Measurements from ENCODE around the gene LRSAM1. TPM values are rescaled to one million over a fixed set of nuclear protein-coding genes. Genes with fewer than 3 reads are reported as not detected.

LRSAM1 gene
- total RNA-seq, 1 donor from 2014 or later: 27.5 TPM

DNA sequence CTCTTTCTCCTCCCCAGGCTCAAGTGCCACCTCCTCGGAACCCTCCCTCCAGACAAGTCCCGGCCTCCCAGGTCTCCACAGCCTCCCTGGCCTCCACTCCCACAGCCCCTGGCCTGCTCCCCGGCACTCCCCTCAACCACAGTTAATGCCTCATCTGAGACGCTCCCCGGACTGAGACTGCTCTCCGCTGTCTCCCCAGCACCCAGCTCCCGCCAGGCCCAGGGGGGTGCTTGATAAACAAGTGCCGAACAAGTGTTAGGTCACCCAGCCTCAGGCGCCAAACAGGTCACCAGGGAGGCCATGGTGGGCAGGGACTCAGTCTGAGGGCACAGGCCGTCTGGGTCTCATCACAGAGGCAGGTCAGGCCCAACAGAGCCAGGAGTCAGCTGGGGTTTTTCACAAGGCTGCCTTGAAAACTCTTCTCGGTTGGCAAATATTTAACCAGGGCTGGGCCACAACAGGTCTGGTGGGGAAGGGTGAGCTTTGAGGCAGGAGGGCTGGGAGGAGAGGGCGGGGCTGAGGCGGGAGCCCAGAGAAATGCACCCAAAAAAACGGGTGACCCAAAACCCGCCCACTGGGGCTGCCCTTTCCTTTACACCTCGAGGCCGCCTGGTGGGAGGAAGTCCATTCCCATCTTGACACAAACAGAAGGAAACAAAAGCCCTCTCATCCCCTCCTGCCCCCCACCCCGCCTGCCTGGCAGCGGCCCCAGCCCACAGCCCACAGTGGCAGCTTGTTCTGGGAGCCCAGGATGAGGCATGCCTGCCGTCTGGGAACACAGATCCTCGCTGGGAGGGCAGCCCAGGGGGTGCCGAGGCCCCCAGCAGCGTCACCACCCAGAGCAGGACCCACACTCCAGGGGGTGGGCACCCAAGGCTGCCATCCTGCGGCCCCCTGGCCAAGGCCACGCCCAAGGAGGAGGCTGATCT is 94.2 kb downstream of the LRSAM1 start:
- peaks cover 6% of the 10 kb centered on the region for H3K36me3 Mint-ChIP-seq (ENCODE audit: low read depth)
- peaks cover 92% of the 10 kb centered on the region for H3K4me1 Mint-ChIP-seq (ENCODE audit: low read depth)
- H3K9me3 Mint-ChIP-seq (ENCODE audit: low read depth): no peaks in the 10 kb centered on the region
- H3K27ac Mint-ChIP-seq (ENCODE audit: unreplicated experiment): peak overlapping the region; percentile 96
- TF ChIP-seq, protein P1, sequence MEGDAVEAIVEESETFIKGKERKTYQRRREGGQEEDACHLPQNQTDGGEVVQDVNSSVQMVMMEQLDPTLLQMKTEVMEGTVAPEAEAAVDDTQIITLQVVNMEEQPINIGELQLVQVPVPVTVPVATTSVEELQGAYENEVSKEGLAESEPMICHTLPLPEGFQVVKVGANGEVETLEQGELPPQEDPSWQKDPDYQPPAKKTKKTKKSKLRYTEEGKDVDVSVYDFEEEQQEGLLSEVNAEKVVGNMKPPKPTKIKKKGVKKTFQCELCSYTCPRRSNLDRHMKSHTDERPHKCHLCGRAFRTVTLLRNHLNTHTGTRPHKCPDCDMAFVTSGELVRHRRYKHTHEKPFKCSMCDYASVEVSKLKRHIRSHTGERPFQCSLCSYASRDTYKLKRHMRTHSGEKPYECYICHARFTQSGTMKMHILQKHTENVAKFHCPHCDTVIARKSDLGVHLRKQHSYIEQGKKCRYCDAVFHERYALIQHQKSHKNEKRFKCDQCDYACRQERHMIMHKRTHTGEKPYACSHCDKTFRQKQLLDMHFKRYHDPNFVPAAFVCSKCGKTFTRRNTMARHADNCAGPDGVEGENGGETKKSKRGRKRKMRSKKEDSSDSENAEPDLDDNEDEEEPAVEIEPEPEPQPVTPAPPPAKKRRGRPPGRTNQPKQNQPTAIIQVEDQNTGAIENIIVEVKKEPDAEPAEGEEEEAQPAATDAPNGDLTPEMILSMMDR (IDR thresholded peaks at IDR 0.05): peak; percentile 45
- no peak for DNase-seq (ENCODE audit: low spot score)
- H3K4me3 Mint-ChIP-seq (ENCODE audit: unreplicated experiment): peak overlapping the region; percentile 40
- no peaks in the 10 kb centered on the region for H3K27me3 Mint-ChIP-seq (ENCODE audit: low read depth)

DNA sequence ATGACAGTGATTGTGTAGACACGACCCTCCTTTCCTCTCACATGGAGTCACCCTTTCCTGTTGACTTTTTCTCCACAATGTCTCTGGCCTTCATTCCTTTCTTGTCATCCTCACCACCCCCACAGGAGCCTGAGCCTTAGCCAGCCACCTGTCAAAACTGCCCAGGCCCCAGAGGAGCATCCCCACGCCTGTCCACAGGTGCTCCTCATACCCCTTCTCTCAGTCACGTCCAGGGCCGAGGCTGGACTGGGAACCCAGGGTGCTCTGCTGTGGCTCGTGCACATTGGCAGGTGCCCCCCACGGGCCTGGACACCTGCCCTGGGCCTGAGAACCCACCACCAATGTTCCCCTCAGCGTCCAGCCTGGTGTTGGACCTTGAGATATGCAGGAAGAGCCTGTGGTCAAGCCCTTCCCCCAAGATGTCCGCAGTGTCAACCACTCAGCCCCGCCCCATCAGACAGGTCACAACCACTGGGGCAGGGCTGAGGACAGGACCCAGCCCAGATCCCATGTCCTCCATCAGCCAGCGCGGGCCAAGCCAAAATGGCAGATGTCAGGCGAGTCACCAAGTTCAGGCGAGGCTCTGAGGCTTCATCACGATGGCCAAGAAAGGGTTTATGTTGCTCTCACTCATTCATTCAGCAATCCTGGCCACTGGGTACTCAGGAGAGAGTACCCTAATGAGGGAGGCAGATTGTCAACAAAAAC is 95.0 kb downstream of the LRSAM1 start:
- Mint-ChIP-seq H3K9me3 (ENCODE audit: low read depth) (no peaks in the 10 kb centered on the region), H3K36me3 (ENCODE audit: low read depth) (peaks cover 6% of the 10 kb centered on the region), H3K27ac (ENCODE audit: unreplicated experiment) (peak overlapping the region; percentile 96), H3K27me3 (ENCODE audit: low read depth) (no peaks in the 10 kb centered on the region), H3K4me1 (ENCODE audit: low read depth) (peaks cover 90% of the 10 kb centered on the region), H3K4me3 (ENCODE audit: unreplicated experiment) (peak overlapping the region; percentile 37)
- TF ChIP-seq, protein P1 (IDR thresholded peaks at IDR 0.05): no peak
- no peak for DNase-seq (ENCODE audit: low spot score)

GRCh38 chr9:127548352-127548881 is 97.1 kb downstream of the LRSAM1 start:
- H3K4me3 Mint-ChIP-seq (ENCODE audit: unreplicated experiment): no peak overlapping the region
- DNase-seq (ENCODE audit: low spot score): no peak
- H3K27me3 Mint-ChIP-seq (ENCODE audit: low read depth): no peaks in the 10 kb centered on the region
- peak overlapping the region; percentile 10 for H3K27ac Mint-ChIP-seq (ENCODE audit: unreplicated experiment)
- H3K36me3 Mint-ChIP-seq (ENCODE audit: low read depth): peaks cover 6% of the 10 kb centered on the region
- peaks cover 68% of the 10 kb centered on the region for H3K4me1 Mint-ChIP-seq (ENCODE audit: low read depth)
- TF ChIP-seq, protein P1 (IDR thresholded peaks at IDR 0.05): no peak
- H3K9me3 Mint-ChIP-seq (ENCODE audit: low read depth): no peaks in the 10 kb centered on the region

DNA sequence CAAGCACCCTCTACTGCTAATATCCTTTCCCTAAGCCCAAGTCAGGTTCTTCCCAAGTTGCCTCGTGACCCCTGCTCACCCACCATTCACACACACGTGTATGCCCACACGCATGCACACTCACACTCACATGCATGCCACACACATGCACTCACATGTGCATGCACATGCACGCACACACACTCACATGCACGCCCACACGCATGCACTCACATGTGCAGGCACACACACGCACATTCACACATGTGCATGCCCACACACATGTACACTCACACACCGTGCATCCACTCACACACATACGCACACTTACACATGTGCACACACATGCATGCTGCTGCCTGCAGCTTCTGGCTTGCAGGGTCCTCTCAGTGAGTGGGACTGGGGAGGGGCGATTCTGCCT is 97.9 kb downstream of the LRSAM1 start:
- Mint-ChIP-seq H3K27ac (ENCODE audit: unreplicated experiment) (peak overlapping the region; percentile 13), H3K27me3 (ENCODE audit: low read depth) (no peaks in the 10 kb centered on the region), H3K36me3 (ENCODE audit: low read depth) (peaks cover 6% of the 10 kb centered on the region), H3K4me3 (ENCODE audit: unreplicated experiment) (no peak overlapping the region), H3K9me3 (ENCODE audit: low read depth) (no peaks in the 10 kb centered on the region), H3K4me1 (ENCODE audit: low read depth) (peaks cover 64% of the 10 kb centered on the region)
- DNase-seq (ENCODE audit: low spot score): no peak
- TF ChIP-seq, protein P1 (IDR thresholded peaks at IDR 0.05): no peak

DNA sequence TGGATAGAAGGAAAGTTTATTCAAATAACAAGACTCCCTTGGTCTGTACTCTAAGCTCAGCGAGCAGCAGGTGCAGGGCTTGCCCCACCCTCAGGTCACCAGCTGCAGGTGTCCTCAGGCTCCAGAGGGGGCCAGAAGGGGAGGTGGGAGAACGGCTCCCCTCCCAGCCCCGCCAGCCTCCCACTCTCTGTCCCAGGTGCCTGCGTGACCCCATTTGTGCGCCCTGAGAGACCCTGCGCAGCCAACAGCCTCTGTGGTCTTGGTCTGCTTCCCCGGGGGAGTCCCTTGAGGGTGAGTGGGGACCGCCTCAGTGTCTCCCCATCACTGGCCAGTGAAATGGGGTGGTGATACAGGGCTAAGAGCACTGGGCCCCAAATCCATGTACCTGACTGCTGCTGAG is 98.4 kb downstream of the LRSAM1 start:
- H3K9me3 Mint-ChIP-seq (ENCODE audit: low read depth): no peaks in the 10 kb centered on the region
- no peak overlapping the region for H3K27ac Mint-ChIP-seq (ENCODE audit: unreplicated experiment)
- TF ChIP-seq, protein P1 (IDR thresholded peaks at IDR 0.05): no peak
- no peak overlapping the region for H3K4me3 Mint-ChIP-seq (ENCODE audit: unreplicated experiment)
- peaks cover 63% of the 10 kb centered on the region for H3K4me1 Mint-ChIP-seq (ENCODE audit: low read depth)
- no peaks in the 10 kb centered on the region for H3K27me3 Mint-ChIP-seq (ENCODE audit: low read depth)
- peaks cover 6% of the 10 kb centered on the region for H3K36me3 Mint-ChIP-seq (ENCODE audit: low read depth)
- DNase-seq (ENCODE audit: low spot score): no peak

Measured in chondrocyte (in vitro differentiated cells).